HL-60 (cell line): Measurements from ENCODE around the gene HOXB4.

Experiments
- DNase-seq, 2 experiments: peaks; one replicate each; pipeline ENCODE4 v3.0.0-alpha.2; 2010 to 2020; ENCODE audit warnings: low read depth in 1 of 2, low spot score in 1 of 2
- H3K27ac ChIP-seq: fragments of 250-450 bp; sonication (Bioruptor Pico); replicated peaks from 2 replicates; pipeline ENCODE4 v1.5.1; 2020; ENCODE audit warnings: mild to moderate bottlenecking, moderate library complexity
- H3K27me3 ChIP-seq: fragments of 250-450 bp; sonication (Bioruptor Pico); 2 replicates; pipeline ENCODE4 v1.5.1; 2021; ENCODE audit warnings: mild to moderate bottlenecking, moderate library complexity; ENCODE audit not compliant: insufficient read depth, poor library complexity, severe bottlenecking
- H3K4me3 ChIP-seq: replicated peaks from 2 replicates; pipeline ENCODE4 v1.5.1; 2011; ENCODE audit warnings: mild to moderate bottlenecking, control low read depth, low read length; ENCODE audit not compliant: insufficient read depth
- CTCF ChIP-seq: IDR thresholded peaks from one replicate; pipeline ENCODE4 v1.5.1; 2011; ENCODE audit warnings: low read length, control low read depth, inconsistent platforms; ENCODE audit not compliant: insufficient read depth
- GABPA ChIP-seq: IDR thresholded peaks from 2 replicates; pipeline ENCODE4 v1.6.1; 2012; ENCODE audit warnings: low read depth
- POLR2AphosphoS5 ChIP-seq: IDR thresholded peaks from 2 replicates; pipeline ENCODE4 v1.6.1; 2012; ENCODE audit warnings: low read depth
- REST ChIP-seq: IDR thresholded peaks from 2 replicates; pipeline ENCODE4 v1.6.1; 2012; ENCODE audit warnings: low read depth; ENCODE audit not compliant: insufficient replicate concordance
- SPI1 ChIP-seq: IDR thresholded peaks from 2 replicates; pipeline ENCODE4 v1.6.1; 2012; ENCODE audit warnings: low read depth, mild to moderate bottlenecking, borderline replicate concordance

Gene HOXB4

GRCh38 chr17:48577330-48577945, 712 bp downstream of the HOXB4 start:
- Histone ChIP-seq H3K27ac (no peak overlapping the region), H3K4me3 (no peak overlapping the region), H3K27me3 (peaks cover 88% of the 10 kb centered on the region)
- DNase-seq = no peak
- TF ChIP-seq GABPA (no peak), REST (no peak), CTCF (no peak)

GRCh38 chr17:48576479-48577309, 1.5 kb downstream of the HOXB4 start:
- peaks cover 87% of the 10 kb centered on the region for H3K27me3 ChIP-seq
- TF ChIP-seq SPI1 = no peak
- TF ChIP-seq POLR2AphosphoS5 = no peak
- TF ChIP-seq CTCF = no peak
- no peak for TF ChIP-seq GABPA
- TF ChIP-seq REST = no peak
- H3K27ac ChIP-seq = no peak overlapping the region
- H3K4me3 ChIP-seq = no peak overlapping the region
- DNase-seq = no peak

GRCh38 chr17:48575673-48576478, 2.3 kb downstream of the HOXB4 start:
- no peak overlapping the region for H3K27ac ChIP-seq
- no peak overlapping the region for H3K4me3 ChIP-seq
- no peak for DNase-seq
- H3K27me3 ChIP-seq = peaks cover 87% of the 10 kb centered on the region
- TF ChIP-seq CTCF (no peak), POLR2AphosphoS5 (no peak), REST (no peak), GABPA (no peak), SPI1 (no peak)
